KMS-11 (cell line): ENCODE data around the gene SHB.

Experiments
- H2AFZ ChIP-seq: fragments of 200-600 bp; sonication (generic); 2 replicates; pipeline ENCODE4 v1.6.1; 2016; ENCODE audit warnings: antibody characterized with exemption, mixed run types, low read depth
- H3K27ac ChIP-seq: fragments of 200-600 bp; sonication (generic); 2 replicates; pipeline ENCODE4 v1.6.1; 2016; ENCODE audit warnings: mild to moderate bottlenecking, mixed run types
- H3K27me3 ChIP-seq: fragments of 200-600 bp; sonication (generic); 2 replicates; pipeline ENCODE4 v1.6.1; 2017; ENCODE audit warnings: mild to moderate bottlenecking, low read depth, mixed run types, moderate library complexity; ENCODE audit not compliant: insufficient read depth
- H3K36me3 ChIP-seq: fragments of 200-600 bp; sonication (generic); 2 replicates; pipeline ENCODE4 v1.6.1; 2017; ENCODE audit warnings: mild to moderate bottlenecking, mixed run types; ENCODE audit not compliant: insufficient read depth
- H3K4me1 ChIP-seq: fragments of 200-600 bp; sonication (generic); 2 replicates; pipeline ENCODE4 v1.6.1; 2016; ENCODE audit warnings: mild to moderate bottlenecking, low read depth, mixed run types; ENCODE audit not compliant: poor library complexity, severe bottlenecking
- H3K4me2 ChIP-seq: fragments of 200-600 bp; sonication (generic); 2 replicates; pipeline ENCODE4 v1.7.0; 2016; ENCODE audit warnings: mild to moderate bottlenecking, mixed run types
- H3K4me3 ChIP-seq: fragments of 200-600 bp; sonication (generic); IDR thresholded peaks from 2 replicates; pipeline ENCODE4 v1.6.1; 2017; ENCODE audit warnings: low read depth, low read length, mixed read lengths; ENCODE audit not compliant: insufficient read depth
- H3K79me2 ChIP-seq: fragments of 200-600 bp; sonication (generic); 2 replicates; pipeline ENCODE4 v1.6.1; 2016; ENCODE audit warnings: low read depth, mixed run types; ENCODE audit not compliant: insufficient read depth
- H3K9ac ChIP-seq: fragments of 200-600 bp; sonication (generic); 2 replicates; pipeline ENCODE4 v1.6.1; 2016; ENCODE audit warnings: mild to moderate bottlenecking, mixed run types
- H4K20me1 ChIP-seq: fragments of 200-600 bp; sonication (generic); 2 replicates; pipeline ENCODE4 v1.6.1; 2016; ENCODE audit warnings: mild to moderate bottlenecking, mixed run types; ENCODE audit not compliant: insufficient read depth
- CTCF ChIP-seq: fragments of 200-600 bp; sonication (generic); conservative IDR thresholded peaks from 2 replicates; pipeline ENCODE4 v1.6.1; 2017; ENCODE audit warnings: low read depth, mild to moderate bottlenecking, antibody characterized with exemption, low read length, moderate library complexity, mixed read lengths

The SHB gene

GRCh38 chr9:38023661-38024035, 45.4 kb downstream of the SHB start:
- no peak overlapping the region for H2AFZ ChIP-seq
- H3K27ac ChIP-seq = no peak overlapping the region
- H3K4me1 ChIP-seq = no peaks in the 10 kb centered on the region
- no peak for TF ChIP-seq CTCF
- H3K36me3 ChIP-seq = no peaks in the 10 kb centered on the region
- H3K4me3 ChIP-seq = no peak overlapping the region
- H4K20me1 ChIP-seq = no peaks in the 10 kb centered on the region
- H3K4me2 ChIP-seq = no peak overlapping the region
- H3K27me3 ChIP-seq = no peaks in the 10 kb centered on the region
- no peaks in the 10 kb centered on the region for H3K79me2 ChIP-seq
- no peak overlapping the region for H3K9ac ChIP-seq

- Histone ChIP-seq H3K36me3 (no peaks in the 10 kb centered on the region), H3K27ac (no peak overlapping the region), H3K79me2 (no peaks in the 10 kb centered on the region), H4K20me1 (no peaks in the 10 kb centered on the region), H3K9ac (no peak overlapping the region), H3K4me2 (no peak overlapping the region), H2AFZ (no peak overlapping the region), H3K4me3 (no peak overlapping the region), H3K27me3 (no peaks in the 10 kb centered on the region), H3K4me1 (no peaks in the 10 kb centered on the region)
- TF ChIP-seq CTCF = no peak
These were observed 46.0 kb downstream of the SHB start for GRCh38 chr9:38022995-38023394.

- Histone ChIP-seq H3K79me2 (no peaks in the 10 kb centered on the region), H4K20me1 (no peaks in the 10 kb centered on the region), H3K4me3 (no peak overlapping the region), H3K9ac (no peak overlapping the region), H3K27me3 (no peaks in the 10 kb centered on the region), H3K4me1 (no peaks in the 10 kb centered on the region), H2AFZ (no peak overlapping the region), H3K27ac (no peak overlapping the region), H3K4me2 (no peak overlapping the region), H3K36me3 (no peaks in the 10 kb centered on the region)
- TF ChIP-seq CTCF = no peak
These were observed 46.7 kb downstream of the SHB start for GRCh38 chr9:38022203-38022895.

DNA sequence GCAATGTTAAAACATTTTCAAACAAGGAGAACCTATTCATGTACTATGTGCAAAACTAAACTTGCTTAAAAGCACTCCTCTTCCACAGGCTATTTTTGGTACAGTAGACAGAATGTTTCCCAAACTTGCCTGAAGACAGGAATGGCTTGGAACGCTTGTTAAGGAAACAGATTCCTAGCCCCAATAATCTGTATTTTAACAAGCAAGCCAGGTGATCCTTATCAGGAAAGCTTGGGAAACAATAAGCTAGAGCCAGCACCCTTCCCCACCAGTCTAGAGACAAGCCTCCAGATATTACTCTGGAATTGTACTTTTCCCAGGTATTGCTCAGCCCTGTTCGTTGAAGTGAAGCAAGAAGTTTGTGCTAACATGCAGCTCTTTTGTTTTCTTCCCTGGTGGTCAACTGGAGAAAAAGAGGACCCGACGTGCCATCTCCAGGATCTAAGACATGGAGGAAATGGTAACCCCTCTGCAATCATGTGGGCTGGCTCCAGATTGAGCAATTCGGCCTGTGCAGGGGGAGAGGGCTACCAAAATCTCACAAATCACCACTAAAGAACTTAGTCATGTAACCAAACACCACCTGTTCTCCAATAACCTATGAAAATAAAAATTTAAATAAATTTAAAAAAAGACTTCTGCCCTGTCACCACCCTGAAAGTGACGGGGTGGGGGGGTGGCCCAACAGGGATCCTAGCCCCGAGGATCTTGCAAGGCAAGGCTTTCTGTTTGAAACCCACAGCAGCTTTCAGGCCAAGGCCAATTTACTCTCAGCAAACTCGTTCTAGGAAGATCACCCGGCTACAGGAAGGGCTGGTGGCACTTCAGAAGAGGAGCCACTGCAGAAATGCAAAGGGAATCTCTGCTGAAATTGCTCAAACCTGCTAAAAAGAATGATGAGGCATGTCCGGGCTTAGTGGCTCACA, 48.6 kb downstream of the SHB start:
- Histone ChIP-seq H3K36me3 (no peaks in the 10 kb centered on the region), H3K27ac (no peak overlapping the region), H2AFZ (no peak overlapping the region), H3K9ac (no peak overlapping the region), H3K4me2 (no peak overlapping the region), H3K4me3 (no peak overlapping the region), H3K27me3 (no peaks in the 10 kb centered on the region), H3K4me1 (no peaks in the 10 kb centered on the region), H4K20me1 (no peaks in the 10 kb centered on the region), H3K79me2 (no peaks in the 10 kb centered on the region)
- no peak for TF ChIP-seq CTCF
